HPDE6-E6E7 (cell line): ENCODE data around the gene FMN2.

Source experiments
- DNase-seq: peaks from one replicate; pipeline ENCODE4 v3.0.0; 2011; ENCODE audit warnings: missing footprints; ENCODE audit errors: extremely low spot score

FMN2 gene

GRCh38 chr1:240098534-240098933 is 6.9 kb downstream of the FMN2 start:
- DNase-seq: no peak

- no peak for DNase-seq
Observed at GRCh38 chr1:240099329-240099728, 7.6 kb downstream of the FMN2 start.

- no peak for DNase-seq
Observed at GRCh38 chr1:240099748-240100147, 8.1 kb downstream of the FMN2 start.

- DNase-seq: no peak
Observed at GRCh38 chr1:240100371-240100934, 8.8 kb downstream of the FMN2 start.

GRCh38 chr1:240101306-240101705 is 9.6 kb downstream of the FMN2 start:
- DNase-seq: no peak

- no peak for DNase-seq
Observed at GRCh38 chr1:240101737-240102136, 10.1 kb downstream of the FMN2 start.

GRCh38 chr1:240104672-240105071 is 13.0 kb downstream of the FMN2 start:
- DNase-seq: no peak

GRCh38 chr1:240107058-240107684 is 15.5 kb downstream of the FMN2 start:
- DNase-seq: no peak

- no peak for DNase-seq
Observed at GRCh38 chr1:240109130-240109529, 17.4 kb downstream of the FMN2 start.

GRCh38 chr1:240109920-240110636 is 18.4 kb downstream of the FMN2 start:
- no peak for DNase-seq

GRCh38 chr1:240111558-240111957 is 19.9 kb downstream of the FMN2 start:
- DNase-seq: no peak

- DNase-seq: no peak
Observed at GRCh38 chr1:240114222-240114621, 22.5 kb downstream of the FMN2 start.

- no peak for DNase-seq
Observed at GRCh38 chr1:240115831-240116230, 24.1 kb downstream of the FMN2 start.

- DNase-seq: no peak
Observed at GRCh38 chr1:240116831-240117769, 25.4 kb downstream of the FMN2 start.

- DNase-seq: no peak
Observed at GRCh38 chr1:240117930-240118329, 26.2 kb downstream of the FMN2 start.

GRCh38 chr1:240122639-240123613 is 31.2 kb downstream of the FMN2 start:
- no peak for DNase-seq

GRCh38 chr1:240126821-240127220 is 35.1 kb downstream of the FMN2 start:
- no peak for DNase-seq

- DNase-seq: no peak
Observed at GRCh38 chr1:240128366-240128765, 36.7 kb downstream of the FMN2 start.

- DNase-seq: no peak
Observed at GRCh38 chr1:240134113-240134512, 42.4 kb downstream of the FMN2 start.

- no peak for DNase-seq
Observed at GRCh38 chr1:240134596-240134995, 42.9 kb downstream of the FMN2 start.

- no peak for DNase-seq
Observed at GRCh38 chr1:240136402-240136801, 44.7 kb downstream of the FMN2 start.
